IMR-90 (cell line): ENCODE data around the gene CYSTM1. TPM values are rescaled to one million over a fixed set of nuclear protein-coding genes. Genes with fewer than 3 reads are reported as not detected.

ENCODE experiments used
- ATAC-seq: fragments of 200-7000 bp; cut with Tn5 transposase; 2 replicates; pipeline ENCODE4 v1.9.1; 2020; ENCODE audit warnings: low read depth, mild to moderate bottlenecking, moderate library complexity
- BruUV-seq: library from RNA; stranded (reverse); fragments of 400-500 nt; replicated peaks from 2 replicates; lab custom pipeline; 2021; lab: Mats Ljungman, UMichigan
- CTCF ChIA-PET: fragments of 300-600 bp; formaldehyde crosslinking; extraction: SDS; loops from one replicate; lab custom pipeline; 2021; ENCODE audit warnings: antibody characterized with exemption; lab: Yijun Ruan, JAX
- POLR2A ChIA-PET: fragments of 300-600 bp; sonication (Branson Sonifier 250); formaldehyde crosslinking; loops from one replicate; lab custom pipeline; 2022; ENCODE audit warnings: antibody characterized with exemption; ENCODE audit not compliant: unreplicated experiment; lab: Charles Lee
- DNase-seq: peaks from one replicate; pipeline ENCODE4 v3.0.0; 2013
- H2AFZ ChIP-seq: replicated peaks from 2 replicates; pipeline ENCODE3; 2013; ENCODE audit warnings: low read length, mild to moderate bottlenecking; ENCODE audit not compliant: poor library complexity
- H2AK5ac ChIP-seq: 2 replicates; pipeline ENCODE4 v1.6.1; 2013; ENCODE audit warnings: low read depth, low read length, inconsistent platforms
- H2AK9ac ChIP-seq: replicated peaks from 2 replicates; pipeline ENCODE3; 2013; ENCODE audit warnings: mild to moderate bottlenecking, low read depth, low read length, moderate library complexity; ENCODE audit not compliant: poor library complexity
- H2BK120ac ChIP-seq: 2 replicates; pipeline ENCODE4 v1.6.1; 2013; ENCODE audit warnings: low read depth, low read length, inconsistent platforms
- H2BK15ac ChIP-seq: 3 replicates; pipeline ENCODE4 v1.6.1; 2013; ENCODE audit warnings: low read depth, low read length, inconsistent platforms
- H2BK20ac ChIP-seq: 2 replicates; pipeline ENCODE4 v1.6.1; 2013; ENCODE audit warnings: low read depth, mild to moderate bottlenecking, inconsistent platforms, low read length, moderate library complexity
- H2BK5ac ChIP-seq: 2 replicates; pipeline ENCODE4 v1.6.1; 2013; ENCODE audit warnings: mild to moderate bottlenecking, low read depth, low read length, inconsistent platforms; ENCODE audit not compliant: poor library complexity, severe bottlenecking
- H3K14ac ChIP-seq: replicated peaks from 2 replicates; pipeline ENCODE4 v1.6.1; 2013; ENCODE audit warnings: low read depth, low read length, inconsistent platforms
- H3K18ac ChIP-seq: 2 replicates; pipeline ENCODE4 v1.6.1; 2013; ENCODE audit warnings: low read depth, low read length, control low read depth
- H3K23ac ChIP-seq: 2 replicates; pipeline ENCODE4 v1.6.1; 2013; ENCODE audit warnings: low read depth, low read length, inconsistent platforms
- H3K27ac ChIP-seq: 2 replicates; pipeline ENCODE4 v1.5.1; 2013; ENCODE audit warnings: mild to moderate bottlenecking, control low read depth, low read length; ENCODE audit not compliant: insufficient read depth
- H3K27me3 ChIP-seq: 2 replicates; pipeline ENCODE4 v1.6.1; 2013; ENCODE audit warnings: low read length; ENCODE audit not compliant: control insufficient read depth, insufficient read depth
- H3K36me3 ChIP-seq: 2 replicates; pipeline ENCODE4 v1.6.1; 2013; ENCODE audit warnings: low read length, mixed read lengths; ENCODE audit not compliant: control insufficient read depth, insufficient read depth
- H3K4ac ChIP-seq: 2 replicates; pipeline ENCODE4 v1.6.1; 2013; ENCODE audit warnings: low read depth, low read length, inconsistent platforms
- H3K4me1 ChIP-seq: 2 replicates; pipeline ENCODE4 v1.6.1; 2013; ENCODE audit warnings: low read length, mixed read lengths; ENCODE audit not compliant: control insufficient read depth, insufficient read depth
- H3K4me2 ChIP-seq: 2 replicates; pipeline ENCODE4 v1.6.1; 2013; ENCODE audit warnings: low read depth, mild to moderate bottlenecking, control low read depth, low read length, moderate library complexity
- H3K4me3 ChIP-seq: 2 replicates; pipeline ENCODE4 v1.5.1; 2013; ENCODE audit warnings: low read depth, mild to moderate bottlenecking, control low read depth, low read length, moderate library complexity; ENCODE audit not compliant: insufficient read depth
- H3K56ac ChIP-seq: 2 replicates; pipeline ENCODE4 v1.6.1; 2013; ENCODE audit warnings: low read length, inconsistent platforms; ENCODE audit not compliant: insufficient read depth; ENCODE audit errors: extremely low read depth
- H3K79me1 ChIP-seq, 2 experiments: 2 replicates each; pipeline ENCODE4 v1.6.1; 2013; ENCODE audit warnings: low read length in 2 of 2, inconsistent platforms in 1 of 2, low read depth in 1 of 2
- H3K9ac ChIP-seq: 2 replicates; pipeline ENCODE4 v1.6.1; 2013; ENCODE audit warnings: low read depth, low read length, control low read depth
- H3K9me1 ChIP-seq: 2 replicates; pipeline ENCODE4 v1.6.1; 2013; ENCODE audit warnings: low read length, inconsistent platforms; ENCODE audit not compliant: insufficient read depth
- H3K9me3 ChIP-seq: 2 replicates; pipeline ENCODE4 v1.6.1; 2013; ENCODE audit warnings: low read length; ENCODE audit not compliant: control insufficient read depth, insufficient read depth
- H4K20me1 ChIP-seq: 2 replicates; pipeline ENCODE4 v1.6.1; 2013; ENCODE audit warnings: low read length, inconsistent platforms; ENCODE audit not compliant: insufficient read depth
- H4K5ac ChIP-seq: 2 replicates; pipeline ENCODE4 v1.6.1; 2013; ENCODE audit warnings: mild to moderate bottlenecking, low read depth, low read length, control low read depth
- H4K8ac ChIP-seq, 2 experiments: 2 replicates each; pipeline ENCODE4 v1.6.1; 2013; ENCODE audit warnings: low read depth in 2 of 2, low read length in 2 of 2, control low read depth in 1 of 2, inconsistent platforms in 1 of 2
- H4K91ac ChIP-seq: 2 replicates; pipeline ENCODE4 v1.6.1; 2013; ENCODE audit warnings: low read depth, low read length, inconsistent platforms; ENCODE audit not compliant: insufficient read depth
- ELK1 ChIP-seq: fragments of 150-350 bp; IDR thresholded peaks from 2 replicates; pipeline ENCODE4 v1.6.1; 2016; ENCODE audit warnings: low read depth, mild to moderate bottlenecking, low read length, moderate library complexity, borderline replicate concordance
- POLR2A ChIP-seq: IDR thresholded peaks from 2 replicates; pipeline ENCODE4 v1.6.1; 2012; ENCODE audit warnings: mild to moderate bottlenecking, low read depth, low read length
- RAD21 ChIP-seq: IDR thresholded peaks from 2 replicates; pipeline ENCODE4 v1.6.1; 2012; ENCODE audit warnings: low read length, improper control_type of control experiment
- RCOR1 ChIP-seq: IDR thresholded peaks from 2 replicates; pipeline ENCODE4 v1.6.1; 2012; ENCODE audit warnings: mild to moderate bottlenecking, low read length, improper control_type of control experiment; ENCODE audit not compliant: insufficient replicate concordance
- WGBS, 2 experiments: methylation state at CpG; one replicate each; pipeline versions ENCODE4 v1.1.5 to v1.1.7; 2013; ENCODE audit warnings: missing lambda C conversion rate in 2 of 2; ENCODE audit not compliant: insufficient read length in 1 of 2; ENCODE audit errors: extremely low coverage in 2 of 2; 5-methylcytosine and 5-hydroxymethylcytosine counted together
- dilution Hi-C: fragments of 300-500 bp; cut with HindIII; formaldehyde crosslinking; loops from one replicate; pipeline ENCODE4 v1.14.3; 2018; ENCODE audit warnings: low sequenced_read_pairs; ENCODE audit not compliant: unreplicated experiment
- in situ Hi-C: fragments of 300-500 bp; cut with MboI; formaldehyde crosslinking; loops from 3 replicates; pipeline ENCODE4 v1.14.3; 2019; ENCODE audit warnings: low sequenced_read_pairs, inconsistent platforms, mixed read lengths
- intact Hi-C: fragments of 100-400 bp; cut with micrococcal nuclease; formaldehyde crosslinking; loops from 2 replicates; pipeline ENCODE4 v1.10.0; 2022
- polyA plus RNA-seq, 3 experiments: library from polyadenylated mRNA; depleted of rRNA; stranded (reverse); fragments of >200 nt; gene quantifications; 2 replicates each; pipeline ENCODE4 v1.2.3, GENCODE V29; 2012; ENCODE audit warnings: low replicate concordance in 1 of 3
- total RNA-seq: library from RNA; depleted of rRNA; stranded (reverse); fragments of >200 nt; gene quantifications from 2 replicates; pipeline ENCODE4 v1.2.3, GENCODE V29; 2012
- TF ChIP-seq, protein P1 (sequence below): fragments of 150-350 bp; IDR thresholded peaks from 2 replicates; pipeline ENCODE4 v1.6.1; 2017; ENCODE audit warnings: mild to moderate bottlenecking, antibody characterized with exemption, low read length, low read depth

Gene CYSTM1
- total and polyA plus RNA-seq, 2 of the 4 experiments (the other 2 are of a cell fraction) = 7.3 to 15.0 TPM

DNA sequence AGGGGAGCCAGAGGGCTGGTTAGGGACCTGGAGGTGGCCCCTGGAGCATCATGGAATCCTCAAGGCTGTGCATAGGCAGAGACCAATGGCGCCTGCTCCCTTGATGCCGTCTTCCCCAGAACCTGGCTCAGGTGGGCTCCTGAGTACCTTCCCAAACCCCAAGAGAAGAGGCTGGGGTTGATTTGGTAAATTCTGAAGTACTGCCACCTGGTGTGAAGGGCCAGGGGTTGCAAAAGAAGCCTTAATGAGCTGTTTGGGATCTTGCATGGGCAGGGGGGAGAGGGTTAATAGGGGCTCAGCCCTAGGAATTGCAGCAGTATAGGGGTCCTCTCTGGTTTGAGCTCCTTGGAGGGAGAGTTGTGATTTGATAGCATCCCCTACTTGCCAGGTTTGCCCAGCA is 52.1 kb downstream of the CYSTM1 start:
- H3K23ac ChIP-seq = no peak overlapping the region
- no peak overlapping the region for H4K8ac ChIP-seq
- H3K9me3 ChIP-seq = no peaks in the 10 kb centered on the region
- no peak overlapping the region for H3K9ac ChIP-seq
- intact Hi-C loops = no loop called here
- H2AK5ac ChIP-seq = no peak overlapping the region; the same call in 1 of the 2 replicates
- no peak for DNase-seq
- no peaks in the 10 kb centered on the region for H3K27me3 ChIP-seq
- no peak overlapping the region for H4K91ac ChIP-seq
- H3K14ac ChIP-seq = no peak overlapping the region
- H4K20me1 ChIP-seq = peaks cover 2% of the 10 kb centered on the region; the same call in 1 of the 2 replicates
- TF ChIP-seq RAD21 (no peak), RCOR1 (no peak), POLR2A (no peak), ELK1 (no peak)
- TF ChIP-seq, protein P1, sequence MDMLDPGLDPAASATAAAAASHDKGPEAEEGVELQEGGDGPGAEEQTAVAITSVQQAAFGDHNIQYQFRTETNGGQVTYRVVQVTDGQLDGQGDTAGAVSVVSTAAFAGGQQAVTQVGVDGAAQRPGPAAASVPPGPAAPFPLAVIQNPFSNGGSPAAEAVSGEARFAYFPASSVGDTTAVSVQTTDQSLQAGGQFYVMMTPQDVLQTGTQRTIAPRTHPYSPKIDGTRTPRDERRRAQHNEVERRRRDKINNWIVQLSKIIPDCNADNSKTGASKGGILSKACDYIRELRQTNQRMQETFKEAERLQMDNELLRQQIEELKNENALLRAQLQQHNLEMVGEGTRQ = no peak
- no peak overlapping the region for H2BK5ac ChIP-seq
- no peak for ATAC-seq
- no peak overlapping the region for H2BK20ac ChIP-seq
- BruUV-seq = no TSS peak
- no peak overlapping the region for H3K4ac ChIP-seq
- H3K79me1 ChIP-seq = peaks cover 0 to 13% of the 10 kb centered on the region in 2 experiments; a peak in 2 of 4 replicates
- no peaks in the 10 kb centered on the region for H3K4me1 ChIP-seq
- H4K5ac ChIP-seq = no peak overlapping the region
- peaks cover 17% of the 10 kb centered on the region for H3K9me1 ChIP-seq
- H3K4me2 ChIP-seq = no peak overlapping the region
- H3K18ac ChIP-seq = no peak overlapping the region
- no peak overlapping the region for H2BK120ac ChIP-seq
- no peak overlapping the region for H3K4me3 ChIP-seq
- dilution Hi-C loops = no loop called here
- H3K36me3 ChIP-seq = no peaks in the 10 kb centered on the region
- H2AFZ ChIP-seq = no peak overlapping the region
- no peak overlapping the region for H3K27ac ChIP-seq
- ChIA-PET POLR2A (no interaction called here), CTCF (interaction anchor here (0.6 kb wide), 1 partner anchor 176 kb away, joined by 4 read pairs; no protein-coding TSS in a partner anchor)
- no peak overlapping the region for H3K56ac ChIP-seq
- H2BK15ac ChIP-seq = no peak overlapping the region
- in situ Hi-C loops = no loop called here
- no peak overlapping the region for H2AK9ac ChIP-seq
- no CpG with 5 or more reads among the region's 2 CpGs for WGBS, 2 experiments
